Ramos (cell line): ENCODE results near the gene SMAP2.
"Not testable (repeated sequence)": the region's sequence is repeated elsewhere in the genome, so short reads cannot be mapped to it uniquely, and the experiment has no call there.

Source experiments
- in situ Hi-C: fragments of 300-500 bp; cut with MboI; formaldehyde crosslinking; loops from one replicate; pipeline ENCODE4 v1.14.3; 2022; ENCODE audit warnings: low sequenced_read_pairs; ENCODE audit not compliant: unreplicated experiment

SMAP2 gene

GRCh38 chr1:40388456-40389321, 15.2 kb downstream of the SMAP2 start:
- in situ Hi-C loops = not testable (repeated sequence)

DNA sequence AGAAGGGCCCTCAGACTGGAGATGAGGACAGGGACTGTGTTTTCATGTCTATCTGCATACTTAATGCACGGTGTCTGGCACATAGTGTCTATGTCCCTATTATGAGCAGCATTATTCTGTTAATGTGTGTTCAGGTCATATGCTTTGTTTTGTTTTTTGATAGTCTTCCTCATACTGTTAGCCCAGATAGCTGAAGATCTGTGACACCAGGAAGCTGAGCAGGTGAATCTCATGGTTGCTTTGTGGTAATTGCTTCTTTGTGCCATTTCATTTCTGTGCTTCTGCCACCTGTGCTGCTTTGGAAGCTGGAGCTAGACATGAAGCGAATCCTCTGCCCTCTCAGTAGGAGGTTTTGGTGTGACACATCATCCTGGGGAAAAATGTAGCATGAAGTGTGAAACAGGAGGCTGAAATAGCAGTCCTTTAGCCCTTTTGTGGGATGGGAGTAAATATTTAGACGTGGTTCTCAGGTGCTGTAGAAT, 15.8 kb downstream of the SMAP2 start:
- in situ Hi-C loops = no loop called here

DNA sequence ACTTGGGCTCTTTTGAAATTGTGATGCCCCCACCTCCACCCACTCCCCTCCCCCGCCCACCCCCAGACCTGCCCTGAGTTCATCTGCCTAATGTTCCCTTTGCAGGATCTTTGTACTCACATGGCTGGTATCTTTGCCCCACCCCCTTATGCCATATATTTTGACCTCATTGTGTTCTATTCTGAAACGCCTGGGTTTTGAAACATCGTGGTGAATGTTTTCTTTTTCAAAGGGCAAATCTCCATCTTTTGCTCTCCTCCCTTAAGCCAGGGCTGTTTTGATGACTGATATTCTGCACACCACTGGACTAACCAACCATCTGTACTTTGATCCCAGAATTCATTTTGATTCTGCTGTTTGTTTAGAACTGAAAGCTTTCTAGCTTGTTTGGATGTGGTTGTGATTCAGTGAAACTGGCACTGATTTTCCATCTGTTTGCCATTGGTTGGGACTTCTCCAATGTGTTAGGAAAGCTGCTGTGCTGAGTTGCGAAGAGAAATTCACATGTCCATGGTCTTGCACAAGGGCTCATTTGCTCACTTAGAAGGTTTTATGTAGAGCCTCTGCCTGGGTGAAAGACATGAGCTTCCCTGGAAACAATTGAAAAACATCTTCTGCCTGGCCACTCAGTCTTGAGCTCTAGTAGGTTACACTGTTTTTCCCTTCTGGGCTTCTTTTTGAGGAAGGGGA, 16.5 kb downstream of the SMAP2 start:
- in situ Hi-C loops = no loop called here

DNA sequence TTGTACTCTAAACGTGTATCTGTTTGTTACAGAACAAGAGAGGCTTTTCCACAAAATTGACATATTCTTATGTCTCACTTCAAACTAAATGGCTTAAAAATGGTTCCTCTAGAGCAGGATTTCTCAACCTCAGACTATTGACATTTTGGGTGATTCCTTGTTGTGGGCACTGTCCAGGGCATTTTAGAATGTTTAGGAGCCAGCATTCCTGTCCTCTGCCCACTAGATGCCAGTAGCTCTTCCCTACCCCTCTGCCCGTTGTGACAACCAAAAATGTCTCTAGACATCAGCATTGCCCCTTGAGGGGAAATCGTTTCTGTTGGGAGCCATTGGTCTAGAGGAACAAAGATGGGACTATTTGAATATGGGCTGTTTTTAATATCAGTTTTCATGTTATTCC, 17.3 kb downstream of the SMAP2 start:
- in situ Hi-C loops = no loop called here

GRCh38 chr1:40391688-40392145, 18.2 kb downstream of the SMAP2 start:
- in situ Hi-C loops = no loop called here

- in situ Hi-C loops = no loop called here
These were observed 18.7 kb downstream of the SMAP2 start for GRCh38 chr1:40392221-40392620.

DNA sequence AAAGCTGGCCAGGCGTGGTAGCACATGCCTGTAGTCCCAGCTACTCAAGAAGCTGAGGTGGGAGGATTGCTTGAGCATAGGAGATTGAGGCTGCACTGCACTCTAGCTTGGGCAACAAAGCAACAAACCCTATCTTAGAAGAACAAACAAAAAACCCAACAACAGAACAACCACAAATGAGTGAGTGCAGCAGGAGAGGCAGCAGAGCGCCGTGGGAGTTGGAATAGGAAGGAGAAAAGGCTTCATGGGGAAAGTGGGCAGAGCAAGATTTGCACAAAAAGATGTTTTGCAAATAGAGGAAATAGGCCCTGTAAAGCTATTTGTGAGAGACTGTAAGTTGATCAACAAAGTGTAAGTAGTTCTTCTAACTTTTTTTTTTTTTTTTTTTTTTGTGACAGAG, 19.6 kb downstream of the SMAP2 start:
- in situ Hi-C loops = no loop called here

- in situ Hi-C loops = no loop called here
These were observed 21.1 kb downstream of the SMAP2 start for GRCh38 chr1:40394491-40395172.

- in situ Hi-C loops = no loop called here
These were observed 22.0 kb downstream of the SMAP2 start for GRCh38 chr1:40395190-40396175.

DNA sequence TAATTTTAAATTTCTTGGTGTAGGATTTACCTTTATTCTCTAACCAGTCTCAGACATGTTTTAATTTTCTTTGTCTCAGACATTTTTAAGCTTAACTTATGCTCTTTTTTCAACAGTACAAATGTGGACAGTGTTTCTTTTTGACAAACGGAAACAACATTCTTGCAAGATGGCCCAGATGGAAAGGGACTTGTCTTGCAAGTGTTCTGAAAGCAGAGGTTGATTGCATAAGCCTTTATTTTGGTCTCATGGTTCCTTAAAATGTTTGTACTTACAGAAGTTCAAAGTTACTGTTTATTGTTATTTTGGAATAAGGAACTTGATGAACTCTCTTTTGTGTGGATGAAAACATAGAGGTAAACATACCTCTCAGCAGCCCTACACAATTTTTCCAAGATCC, 22.9 kb downstream of the SMAP2 start:
- in situ Hi-C loops = no loop called here

GRCh38 chr1:40397258-40397657, 23.7 kb downstream of the SMAP2 start:
- in situ Hi-C loops = no loop called here

DNA sequence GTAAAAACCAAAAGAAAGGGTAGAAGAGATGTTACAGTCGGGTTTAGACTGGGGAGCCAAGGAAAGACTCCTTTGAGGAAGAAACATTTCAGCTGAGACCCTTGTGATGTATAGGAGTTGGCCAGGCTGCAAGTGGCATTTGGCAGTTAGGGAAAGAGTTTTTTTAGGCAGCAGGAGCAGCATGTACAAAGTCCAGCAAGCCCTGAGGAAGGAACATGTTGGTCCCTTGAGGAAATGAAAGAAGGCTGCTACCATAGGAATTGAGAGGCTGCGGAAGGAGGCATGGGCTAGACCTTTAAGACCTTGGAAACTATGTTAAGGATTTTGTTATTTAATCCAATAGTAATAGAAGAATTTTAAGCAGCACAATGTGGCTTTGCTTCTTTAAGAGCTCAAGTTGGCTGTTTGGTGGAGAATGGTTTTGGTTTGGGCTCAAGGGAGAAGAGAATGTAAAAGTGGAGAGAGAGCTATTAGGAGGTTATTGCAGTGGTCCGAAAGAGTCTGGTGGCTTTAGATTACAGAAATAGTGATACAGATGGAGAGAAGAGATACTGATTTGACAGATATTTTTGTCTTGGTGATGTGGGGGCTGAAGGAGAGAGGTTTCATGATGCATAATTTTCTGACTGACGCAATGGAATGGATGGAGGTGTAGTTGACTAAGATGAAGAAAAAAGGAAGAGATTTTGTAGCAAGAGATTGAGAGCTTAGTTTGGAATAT, 26.6 kb downstream of the SMAP2 start:
- in situ Hi-C loops = loop anchor here (10.0 kb wide), 2 partner anchors 55 to 255 kb away; no protein-coding TSS in a partner anchor

- in situ Hi-C loops = loop anchor here (10.0 kb wide), 2 partner anchors 57 to 257 kb away; no protein-coding TSS in a partner anchor
These were observed 28.1 kb downstream of the SMAP2 start for GRCh38 chr1:40401473-40402201.

- in situ Hi-C loops = loop anchor here (10.0 kb wide), 2 partner anchors 60 to 260 kb away; no protein-coding TSS in a partner anchor
These were observed 31.3 kb downstream of the SMAP2 start for GRCh38 chr1:40404670-40405462.

DNA sequence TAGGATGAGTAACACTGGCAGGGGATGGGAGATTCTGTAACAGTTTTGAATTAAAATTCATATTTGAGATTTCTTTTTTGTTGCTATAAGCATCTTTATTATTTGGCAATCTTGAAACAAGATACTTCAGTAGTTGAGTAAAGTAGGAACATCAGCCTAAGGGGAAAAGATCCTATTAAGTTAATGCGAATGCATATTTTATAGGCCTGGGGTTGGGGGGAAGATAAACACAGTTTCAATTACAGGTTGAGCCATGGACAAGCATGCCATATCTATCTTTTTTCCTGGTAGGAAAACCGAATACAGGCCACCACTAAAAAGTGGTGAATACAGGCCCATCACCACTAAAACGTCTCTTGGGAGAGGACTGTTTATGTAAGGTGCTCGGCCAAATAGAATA, 32.3 kb downstream of the SMAP2 start:
- in situ Hi-C loops = loop anchor here (10.0 kb wide), 2 partner anchors 61 to 261 kb away; no protein-coding TSS in a partner anchor

DNA sequence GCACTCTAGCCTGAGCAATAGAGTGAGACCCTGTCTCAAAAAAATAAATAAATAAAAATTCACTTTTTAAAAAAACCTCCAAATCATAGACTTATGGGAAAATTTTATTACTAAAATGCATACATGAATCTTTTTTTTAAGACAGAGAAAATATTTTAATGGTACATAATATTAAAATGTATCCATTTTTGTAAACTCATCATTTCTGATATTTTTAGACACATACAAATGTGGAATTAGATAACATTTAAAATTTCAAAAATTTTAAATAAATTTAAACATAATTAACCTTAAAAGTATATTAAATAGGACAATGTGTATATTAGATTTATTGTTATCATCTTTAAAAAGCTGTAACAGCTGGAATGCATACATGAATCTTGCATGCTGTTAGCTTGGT, 33.9 kb downstream of the SMAP2 start:
- in situ Hi-C loops = loop anchor here (10.0 kb wide), 2 partner anchors 63 to 263 kb away; no protein-coding TSS in a partner anchor

DNA sequence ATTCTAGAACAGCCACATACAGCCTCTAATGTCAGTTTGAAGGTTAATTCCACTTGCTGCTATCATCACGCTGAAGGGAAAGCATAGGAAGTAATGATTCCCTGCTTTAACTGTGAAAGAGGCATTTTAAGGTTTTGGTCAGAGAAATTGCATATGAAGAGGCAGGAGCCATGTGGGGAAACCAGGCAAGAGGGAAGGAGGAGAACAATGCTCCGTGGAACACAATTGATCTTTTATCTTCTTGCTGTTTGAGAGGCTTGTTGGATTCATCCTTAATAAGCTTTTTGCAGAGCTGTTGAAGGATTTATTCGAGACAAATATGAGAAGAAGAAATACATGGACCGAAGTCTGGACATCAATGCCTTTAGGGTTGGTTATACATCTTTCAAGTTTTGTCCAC, 35.9 kb downstream of the SMAP2 start:
- in situ Hi-C loops = loop anchor here (10.0 kb wide), 2 partner anchors 65 to 265 kb away; no protein-coding TSS in a partner anchor
